NOMO-1 treated with DMSO at 0.1 percent for 48 hours (cell line): ENCODE results near the gene CAMSAP2.

Experiments
- DNase-seq: peaks from one replicate; lab custom pipeline; 2025; ENCODE audit not compliant: unreplicated experiment; lab: John Stamatoyannopoulos, UW

Gene CAMSAP2

GRCh38 chr1:200838676-200839445 lies 100.2 kb downstream of the CAMSAP2 start:
- no peak for DNase-seq

DNA sequence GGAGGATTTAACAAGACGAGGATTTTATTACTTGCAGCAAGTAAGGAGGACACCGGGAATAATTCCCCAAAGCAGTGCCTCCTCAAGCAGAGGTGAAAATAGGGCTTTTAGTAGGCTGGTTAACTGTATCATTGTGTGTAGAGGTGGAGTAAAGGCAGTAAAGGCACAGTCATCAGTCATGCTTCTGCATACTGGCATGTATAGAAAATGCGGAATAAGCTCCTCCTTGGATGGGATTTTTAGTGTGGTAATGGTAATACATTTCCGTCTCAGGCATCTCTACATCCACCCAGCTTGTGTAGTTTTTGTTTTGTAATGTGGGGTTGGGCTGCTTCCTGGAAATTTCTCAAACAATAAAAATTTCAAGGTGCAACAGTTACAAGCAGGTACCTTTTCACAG lies 106.7 kb downstream of the CAMSAP2 start:
- DNase-seq: no peak

DNA sequence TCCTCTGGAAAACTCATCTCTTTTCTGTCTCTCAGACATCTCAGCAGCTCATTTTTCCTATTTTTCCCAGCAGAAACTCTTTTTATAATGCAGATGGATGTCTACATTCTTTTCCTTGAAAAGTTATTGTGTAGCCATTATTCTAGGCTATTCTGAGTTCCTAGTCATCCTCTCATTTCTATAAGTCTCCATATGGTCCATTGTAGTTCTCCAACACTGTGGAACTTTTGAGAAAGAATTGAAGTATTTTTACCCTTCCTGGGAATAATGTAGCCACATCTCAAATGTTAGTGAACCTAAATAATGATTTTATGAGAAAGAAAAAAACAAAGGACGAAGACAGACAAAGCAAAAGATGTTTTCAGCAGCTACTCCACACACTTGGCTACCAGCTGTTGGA lies 107.7 kb downstream of the CAMSAP2 start:
- no peak for DNase-seq

- no peak for DNase-seq
Observed at GRCh38 chr1:200849430-200849829, 110.7 kb downstream of the CAMSAP2 start.

GRCh38 chr1:200850554-200850953 lies 111.9 kb downstream of the CAMSAP2 start:
- DNase-seq: peak; percentile 66

DNA sequence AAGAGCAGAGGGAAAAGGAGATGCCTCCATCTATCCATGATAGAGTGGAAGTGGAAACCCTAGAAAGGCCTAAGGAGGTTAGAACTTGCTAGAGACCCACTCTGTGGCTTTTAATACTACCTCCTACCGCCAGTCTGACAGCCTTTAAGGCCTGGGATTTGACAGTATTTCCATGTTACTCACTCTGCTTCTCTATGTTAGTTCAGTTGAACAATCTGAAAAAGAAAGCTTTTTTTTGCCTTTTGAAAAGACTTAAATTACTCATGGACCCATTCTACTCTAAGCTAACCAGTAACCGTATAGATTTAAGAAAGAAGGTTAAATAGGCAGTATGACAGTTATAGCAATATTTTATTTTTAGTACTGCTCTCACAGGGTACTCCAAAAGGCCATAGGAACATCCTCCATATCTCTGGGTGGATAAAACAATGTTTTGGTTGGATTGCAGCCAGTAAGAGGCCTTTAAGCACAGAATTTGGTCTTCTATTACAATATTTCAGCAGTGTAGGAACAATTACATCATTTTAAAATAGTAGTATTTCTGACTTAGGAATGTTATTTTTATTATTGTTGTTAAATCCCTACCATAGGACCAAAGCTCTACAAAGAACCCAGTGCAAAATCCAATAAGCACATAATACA lies 118.1 kb downstream of the CAMSAP2 start:
- DNase-seq: no peak

- DNase-seq: peak; percentile 64
Observed at GRCh38 chr1:200857804-200858203, 119.1 kb downstream of the CAMSAP2 start.

DNA sequence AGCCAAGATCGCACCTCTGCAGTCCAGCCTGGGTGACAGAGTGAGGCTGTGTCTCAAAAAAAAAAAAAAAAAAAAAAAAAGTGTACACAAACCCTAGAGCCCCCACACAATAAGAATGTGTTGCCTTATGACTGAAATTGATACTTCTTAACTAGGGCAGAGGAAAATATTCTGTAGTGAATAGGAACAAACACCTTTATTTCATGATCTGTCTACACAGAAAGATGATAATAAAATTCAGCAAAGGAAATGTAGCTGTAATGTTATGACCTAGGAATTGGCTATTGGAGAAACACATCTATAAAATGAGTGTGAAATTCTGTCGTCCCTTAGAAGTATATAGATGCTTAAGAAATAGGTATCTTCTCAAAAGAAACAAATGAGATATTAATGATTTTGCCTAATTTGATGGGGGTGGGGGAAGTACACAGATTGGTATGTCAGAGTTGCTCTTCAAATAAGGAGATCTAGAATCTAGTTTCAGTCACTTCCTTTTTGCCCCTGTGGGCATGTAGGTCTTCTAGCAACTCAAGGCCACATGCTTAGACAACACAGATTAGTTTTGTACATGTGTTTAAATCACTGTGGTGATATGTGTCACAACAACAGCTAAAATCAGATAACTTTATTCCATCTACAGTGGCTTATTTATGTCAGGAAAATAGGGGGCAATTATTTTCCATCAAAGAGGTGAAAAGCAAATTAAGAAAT lies 123.4 kb downstream of the CAMSAP2 start:
- DNase-seq: peak; percentile 50

DNA sequence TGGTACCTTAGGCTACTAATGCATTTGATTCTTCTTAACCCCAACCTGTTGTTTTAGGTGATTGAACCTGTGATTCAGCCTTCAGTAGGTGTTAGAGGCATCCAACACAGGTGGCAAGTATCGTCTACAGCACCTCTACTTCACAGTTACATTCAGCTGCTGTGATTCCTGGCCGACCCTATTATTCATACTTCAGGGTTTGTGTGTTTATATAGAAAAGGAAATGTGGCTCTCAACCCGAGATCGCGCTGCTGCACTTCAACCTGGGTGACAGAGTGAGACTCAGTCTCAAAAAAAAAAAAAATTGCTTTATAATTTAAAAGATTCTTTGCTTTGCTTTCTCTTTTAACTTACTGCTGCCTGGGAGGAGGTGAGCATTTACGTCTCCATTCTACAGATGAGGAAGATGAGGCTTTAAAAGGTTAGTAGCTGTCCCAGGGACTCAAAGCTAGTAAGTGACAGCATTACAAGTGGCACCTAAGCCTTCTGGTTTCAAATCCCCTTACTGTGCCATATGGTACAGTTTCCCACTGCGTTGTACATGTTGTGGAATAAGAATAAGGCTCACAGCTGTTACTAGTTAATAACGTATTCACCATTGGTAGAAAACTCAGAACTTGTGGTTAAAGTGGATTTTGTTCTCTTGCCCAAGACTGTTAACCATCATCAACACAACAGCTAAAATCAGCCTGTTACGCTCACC lies 124.2 kb downstream of the CAMSAP2 start:
- no peak for DNase-seq

DNA sequence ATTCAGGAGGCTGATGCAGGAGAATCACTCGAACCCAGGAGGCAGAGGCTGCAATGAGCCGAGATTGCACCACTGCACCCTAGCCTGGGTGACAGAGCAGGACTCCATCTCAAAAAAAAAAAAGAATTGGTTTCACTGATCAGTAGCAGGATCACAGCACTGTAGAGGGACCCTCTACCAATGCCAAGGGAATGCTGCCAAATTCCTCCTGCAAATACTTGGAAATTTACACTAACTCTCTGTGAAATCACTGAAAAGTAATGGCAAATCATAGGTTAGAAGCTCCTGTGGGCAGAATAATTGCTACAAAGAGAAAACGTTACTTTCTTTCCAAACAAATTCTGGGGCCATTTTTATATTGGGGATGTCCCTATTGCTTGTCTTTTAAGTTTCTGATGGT lies 127.4 kb downstream of the CAMSAP2 start:
- no peak for DNase-seq

- DNase-seq: no peak
Observed at GRCh38 chr1:200866521-200866920, 127.8 kb downstream of the CAMSAP2 start.

DNA sequence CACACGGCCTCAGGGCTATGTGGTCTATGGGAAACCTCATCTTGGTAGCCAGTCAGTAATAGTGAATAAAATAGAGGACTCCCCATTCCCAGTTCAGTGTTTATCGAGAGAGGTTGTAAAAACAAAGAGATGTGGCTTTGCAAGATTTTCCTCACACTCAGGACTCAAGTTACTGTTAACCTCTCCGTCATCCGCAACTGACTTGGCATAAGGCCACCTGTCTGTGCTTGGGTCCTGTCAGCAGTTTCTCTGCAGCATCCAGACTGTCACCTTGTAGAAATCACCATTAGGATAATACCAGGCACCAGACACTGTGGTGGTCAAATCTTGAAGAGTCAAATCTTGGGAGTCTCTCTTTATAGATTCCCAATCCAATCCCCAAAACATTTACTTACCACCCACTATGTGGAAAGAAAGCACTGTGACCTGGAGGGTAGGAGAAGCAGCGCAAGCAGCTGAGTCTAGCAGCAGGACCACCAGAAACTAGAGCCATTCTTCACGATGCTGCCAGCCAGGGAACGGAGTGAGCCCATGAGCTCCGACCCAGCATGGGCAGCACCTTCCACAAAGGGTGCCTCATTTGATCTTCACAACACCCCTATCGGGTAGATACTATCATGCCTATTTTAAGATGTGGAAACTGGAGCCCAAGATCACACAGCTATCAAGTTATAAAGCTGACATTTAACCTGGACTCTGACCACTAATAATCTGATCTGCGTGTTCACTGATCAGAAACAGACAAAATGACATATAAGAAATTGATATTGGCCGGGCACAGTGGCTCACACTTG lies 128.5 kb downstream of the CAMSAP2 start:
- no peak for DNase-seq

GRCh38 chr1:200869376-200869752 lies 130.7 kb downstream of the CAMSAP2 start:
- no peak for DNase-seq

DNA sequence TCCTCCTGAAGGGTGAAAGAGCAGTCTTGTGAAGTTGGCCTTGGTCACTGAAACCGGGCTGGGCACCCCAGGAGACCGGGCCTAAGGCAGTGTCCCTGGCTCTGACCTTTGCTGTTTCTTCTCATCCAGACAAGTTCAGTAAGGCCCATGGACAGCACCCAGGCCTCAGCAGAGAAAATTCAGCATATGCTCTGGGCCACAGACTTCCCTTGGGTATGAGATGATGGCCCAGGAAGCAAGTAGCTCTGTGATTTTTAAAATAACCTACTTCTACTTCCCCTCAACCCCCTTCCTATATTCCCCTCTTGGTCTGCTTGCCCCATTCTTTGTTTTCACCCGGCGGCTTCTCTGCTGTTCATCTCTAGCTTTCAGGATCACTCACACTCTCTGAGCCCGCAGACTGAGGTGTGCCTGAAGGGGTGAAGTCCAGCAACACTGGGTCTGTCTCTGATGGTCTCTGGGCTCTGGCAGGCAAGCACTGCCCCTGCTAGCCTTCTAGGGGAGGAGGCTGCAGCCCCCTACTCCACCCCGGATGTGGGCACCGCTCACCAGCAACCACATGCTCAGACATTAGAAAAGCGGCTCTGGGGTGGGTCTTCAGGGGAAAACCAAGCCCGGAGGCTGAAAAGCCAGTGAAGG lies 131.2 kb downstream of the CAMSAP2 start:
- DNase-seq: no peak

- no peak for DNase-seq
Observed at GRCh38 chr1:200872446-200873115, 133.9 kb downstream of the CAMSAP2 start, which contains the start of gene GPR25. Gene GPR25 (plus strand): TSS chr1:200872981. CDS start chr1:200873038, 57 bp downstream.

GRCh38 chr1:200873116-200873670 lies 134.5 kb downstream of the CAMSAP2 start:
- no peak for DNase-seq

- DNase-seq: no peak
Observed at GRCh38 chr1:200873671-200874397, 135.1 kb downstream of the CAMSAP2 start.

GRCh38 chr1:200874694-200875093 lies 136.0 kb downstream of the CAMSAP2 start:
- DNase-seq: no peak

- DNase-seq: no peak
Observed at GRCh38 chr1:200875416-200875815, 136.7 kb downstream of the CAMSAP2 start.
